HEK293 (cell line): Measurements from ENCODE around the gene KLHL35.

Experiments used
- CTCF ChIA-PET: fragments of 350-600 bp; formaldehyde crosslinking; extraction: SDS; loops from one replicate; lab custom pipeline; 2021; ENCODE audit warnings: antibody characterized with exemption; lab: Yijun Ruan, JAX
- POLR2A ChIA-PET: fragments of 300-600 bp; formaldehyde crosslinking; extraction: SDS; loops from one replicate; lab custom pipeline; 2020; ENCODE audit warnings: antibody characterized with exemption, inconsistent platforms; lab: Yijun Ruan, JAX
- H3K27ac ChIP-seq: fragments of 200-500 bp; sonication (Bioruptor generic); 2 replicates; pipeline ENCODE4 v1.5.1; 2014; ENCODE audit warnings: low read depth, low read length, control low read depth, inconsistent platforms; ENCODE audit errors: extremely low read depth
- H3K36me3 ChIP-seq, 2 experiments: fragments of 200-500 bp in 1 of 2; sonication (Bioruptor generic) in 1 of 2; 1 replicate in 1 of 2; 2 replicates in 1 of 2; pipeline ENCODE4 v1.5.1; 2014 to 2017; ENCODE audit warnings: inconsistent platforms in 2 of 2, low read length in 2 of 2; ENCODE audit not compliant: control insufficient read depth in 2 of 2, insufficient read depth in 1 of 2
- H3K4me1 ChIP-seq: fragments of 200-500 bp; sonication (Bioruptor generic); 2 replicates; pipeline ENCODE4 v1.5.1; 2014; ENCODE audit warnings: mild to moderate bottlenecking, low read length, inconsistent platforms; ENCODE audit not compliant: control insufficient read depth, insufficient read depth
- H3K4me3 ChIP-seq: 2 replicates; pipeline ENCODE4 v1.5.1; 2011; ENCODE audit warnings: low read depth, mild to moderate bottlenecking, control low read depth, low read length, moderate library complexity
- H3K9me3 ChIP-seq: fragments of 200-500 bp; sonication (Bioruptor generic); 2 replicates; pipeline ENCODE4 v1.5.1; 2014; ENCODE audit warnings: low read depth, low read length, inconsistent platforms; ENCODE audit not compliant: control insufficient read depth, insufficient read depth
- BCL11B ChIP-seq: fragments of 450-650 bp; formaldehyde crosslinking; IDR thresholded peaks from 2 replicates; pipeline ENCODE4 v1.5.1; 2016; ENCODE audit warnings: low read depth, missing biosample characterization, missing genetic modification characterization
- GFI1B ChIP-seq: fragments of 450-650 bp; formaldehyde crosslinking; IDR thresholded peaks from 2 replicates; pipeline ENCODE4 v1.5.1; 2016; ENCODE audit warnings: missing biosample characterization, missing genetic modification characterization
- GLIS1 ChIP-seq: fragments of 450-650 bp; formaldehyde crosslinking; IDR thresholded peaks from 2 replicates; pipeline ENCODE4 v1.5.1; 2016; ENCODE audit warnings: missing biosample characterization, missing genetic modification characterization
- HIC1 ChIP-seq: fragments of 450-650 bp; formaldehyde crosslinking; IDR thresholded peaks from 2 replicates; pipeline ENCODE4 v1.5.1; 2016; ENCODE audit warnings: missing biosample characterization, missing genetic modification characterization
- PBX3 ChIP-seq: sonication (generic); formaldehyde crosslinking; IDR thresholded peaks from 2 replicates; pipeline ENCODE4 v1.8.1; 2022; ENCODE audit warnings: mild to moderate bottlenecking, moderate library complexity, missing genetic modification reagents
- PRDM10 ChIP-seq: fragments of 450-650 bp; formaldehyde crosslinking; IDR thresholded peaks from 2 replicates; pipeline ENCODE4 v1.5.1; 2016; ENCODE audit warnings: missing biosample characterization, missing genetic modification characterization
- SETDB1 ChIP-seq: IDR thresholded peaks from one replicate; pipeline ENCODE4 v1.6.1; 2017; ENCODE audit warnings: mild to moderate bottlenecking, low read length, moderate library complexity, mixed read lengths; ENCODE audit not compliant: insufficient read length
- SP2 ChIP-seq: fragments of 450-650 bp; formaldehyde crosslinking; IDR thresholded peaks from 2 replicates; pipeline ENCODE4 v1.5.1; 2016; ENCODE audit warnings: missing biosample characterization, missing genetic modification characterization
- ZFP37 ChIP-seq: fragments of 450-650 bp; formaldehyde crosslinking; IDR thresholded peaks from 2 replicates; pipeline ENCODE4 v1.5.1; 2016; ENCODE audit warnings: missing biosample characterization, missing genetic modification characterization
- ZNF148 ChIP-seq: fragments of 450-650 bp; formaldehyde crosslinking; IDR thresholded peaks from 2 replicates; pipeline ENCODE4 v1.5.0; 2017; ENCODE audit warnings: missing biosample characterization, missing genetic modification characterization, borderline replicate concordance
- ZNF280D ChIP-seq: fragments of 450-650 bp; formaldehyde crosslinking; IDR thresholded peaks from 2 replicates; pipeline ENCODE4 v1.5.1; 2016; ENCODE audit warnings: missing biosample characterization, missing genetic modification characterization
- ZNF335 ChIP-seq: fragments of 450-650 bp; formaldehyde crosslinking; conservative IDR thresholded peaks from 2 replicates; pipeline ENCODE4 v1.5.1; 2016; ENCODE audit warnings: missing biosample characterization, missing genetic modification characterization
- ZNF398 ChIP-seq: fragments of 450-650 bp; formaldehyde crosslinking; IDR thresholded peaks from 2 replicates; pipeline ENCODE4 v1.5.1; 2017; ENCODE audit warnings: missing biosample characterization, missing genetic modification characterization
- ZNF76 ChIP-seq: fragments of 450-650 bp; formaldehyde crosslinking; IDR thresholded peaks from 2 replicates; pipeline ENCODE4; 2016; ENCODE audit warnings: low read depth, missing biosample characterization, missing genetic modification characterization, borderline replicate concordance
- ZSCAN18 ChIP-seq: fragments of 450-650 bp; formaldehyde crosslinking; IDR thresholded peaks from 2 replicates; pipeline ENCODE4 v1.5.1; 2016; ENCODE audit warnings: missing biosample characterization, missing genetic modification characterization

KLHL35 gene

GRCh38 chr11:75380716-75381420 is 52.1 kb downstream of the KLHL35 start:
- TF ChIP-seq ZNF335 (tag by site-specific recombination) (peak; percentile 67), ZFP37 (tag by site-specific recombination) (no peak)
- ChIA-PET POLR2A (no interaction called here), CTCF (interaction anchor here (0.6 to 10.9 kb wide), 6 partner anchors 8 to 132 kb away, joined by 3 to 209 read pairs (median 4); no protein-coding TSS in a partner anchor)
- no peaks in the 10 kb centered on the region for H3K36me3 ChIP-seq
- H3K4me3 ChIP-seq = no peak overlapping the region
- H3K4me1 ChIP-seq = no peaks in the 10 kb centered on the region
- H3K27ac ChIP-seq = no peak overlapping the region
- no peaks in the 10 kb centered on the region for H3K9me3 ChIP-seq

GRCh38 chr11:75380245-75380644 is 52.8 kb downstream of the KLHL35 start:
- H3K4me3 ChIP-seq = no peak overlapping the region
- ChIA-PET CTCF (interaction anchor here (1.6 to 10.9 kb wide), 2 partner anchors 8 to 98 kb away, joined by 5 to 209 read pairs; no protein-coding TSS in a partner anchor), POLR2A (no interaction called here)
- no peak overlapping the region for H3K27ac ChIP-seq
- H3K9me3 ChIP-seq = no peaks in the 10 kb centered on the region
- TF ChIP-seq GLIS1 (tag by site-specific recombination) (no peak), BCL11B (tag by site-specific recombination) (no peak), SP2 (no peak), ZNF76 (no peak), ZNF148 (tag by site-specific recombination) (no peak), ZNF280D (no peak), PBX3 (CRISPR knock-in tag) (no peak), ZNF398 (tag by site-specific recombination) (no peak), HIC1 (tag by site-specific recombination) (no peak), ZSCAN18 (no peak), PRDM10 (no peak), SETDB1 (no peak), GFI1B (no peak), ZNF335 (tag by site-specific recombination) (no peak)
- H3K4me1 ChIP-seq = no peaks in the 10 kb centered on the region
- no peaks in the 10 kb centered on the region for H3K36me3 ChIP-seq
